Activated naive CD8-positive, alpha-beta T cell (primary cell): Measurements from ENCODE around the gene MFSD12.
"Not testable (repeated sequence)": the region's sequence is repeated elsewhere in the genome, so short reads cannot be mapped to it uniquely, and the experiment has no call there.

Source experiments
- H3K27ac Mint-ChIP-seq: one replicate; pipeline ENCODE4 v1.8.0; 2021; ENCODE audit warnings: mixed read lengths
- H3K27me3 Mint-ChIP-seq: one replicate; pipeline ENCODE4 v1.8.0; 2021; ENCODE audit warnings: mixed read lengths
- H3K36me3 Mint-ChIP-seq: one replicate; pipeline ENCODE4 v1.8.0; 2021; ENCODE audit warnings: mixed read lengths
- H3K4me1 Mint-ChIP-seq: one replicate; pipeline ENCODE4 v1.8.0; 2021; ENCODE audit warnings: low read depth, mixed read lengths
- H3K4me3 Mint-ChIP-seq: one replicate; pipeline ENCODE4 v1.8.0; 2021; ENCODE audit warnings: mild to moderate bottlenecking, mixed read lengths
- H3K9me3 Mint-ChIP-seq: one replicate; pipeline ENCODE4 v1.8.0; 2021; ENCODE audit warnings: low read depth, mixed read lengths

The MFSD12 gene

DNA sequence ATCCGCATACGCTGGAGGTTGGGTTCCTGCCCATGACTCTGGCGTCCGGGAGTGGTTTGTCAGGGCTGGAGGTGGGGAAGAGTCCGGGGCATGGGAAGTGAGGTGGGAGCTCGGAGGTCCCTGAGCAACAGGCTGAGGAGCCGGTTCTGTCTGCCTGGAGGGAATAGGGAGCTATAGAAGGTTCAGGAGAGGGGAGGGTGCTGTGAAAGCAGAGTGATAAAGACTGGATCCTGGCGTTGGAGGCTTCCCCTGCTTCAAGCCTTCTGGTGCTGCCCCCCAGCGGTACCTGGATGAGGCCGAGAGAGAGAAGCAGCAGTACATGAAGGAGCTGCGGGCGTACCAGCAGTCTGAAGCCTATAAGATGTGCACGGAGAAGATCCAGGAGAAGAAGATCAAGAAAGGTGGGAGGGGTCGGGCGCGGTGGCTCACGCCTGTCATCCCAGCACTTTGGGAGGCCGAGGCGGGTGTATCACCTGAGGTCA is 17.9 kb upstream of the MFSD12 start:
- H3K9me3 Mint-ChIP-seq = no peaks in the 10 kb centered on the region
- peaks cover 6% of the 10 kb centered on the region for H3K4me1 Mint-ChIP-seq
- no peak overlapping the region for H3K27ac Mint-ChIP-seq
- H3K4me3 Mint-ChIP-seq = peak overlapping the region; percentile 35
- H3K36me3 Mint-ChIP-seq = peaks cover 3% of the 10 kb centered on the region
- H3K27me3 Mint-ChIP-seq = no peaks in the 10 kb centered on the region

GRCh38 chr19:3573858-3574637 is 16.7 kb upstream of the MFSD12 start:
- Mint-ChIP-seq H3K4me1 (peaks cover 6% of the 10 kb centered on the region), H3K4me3 (peak overlapping the region; percentile 77), H3K27me3 (no peaks in the 10 kb centered on the region), H3K36me3 (peaks cover 3% of the 10 kb centered on the region), H3K27ac (no peak overlapping the region), H3K9me3 (no peaks in the 10 kb centered on the region)

DNA sequence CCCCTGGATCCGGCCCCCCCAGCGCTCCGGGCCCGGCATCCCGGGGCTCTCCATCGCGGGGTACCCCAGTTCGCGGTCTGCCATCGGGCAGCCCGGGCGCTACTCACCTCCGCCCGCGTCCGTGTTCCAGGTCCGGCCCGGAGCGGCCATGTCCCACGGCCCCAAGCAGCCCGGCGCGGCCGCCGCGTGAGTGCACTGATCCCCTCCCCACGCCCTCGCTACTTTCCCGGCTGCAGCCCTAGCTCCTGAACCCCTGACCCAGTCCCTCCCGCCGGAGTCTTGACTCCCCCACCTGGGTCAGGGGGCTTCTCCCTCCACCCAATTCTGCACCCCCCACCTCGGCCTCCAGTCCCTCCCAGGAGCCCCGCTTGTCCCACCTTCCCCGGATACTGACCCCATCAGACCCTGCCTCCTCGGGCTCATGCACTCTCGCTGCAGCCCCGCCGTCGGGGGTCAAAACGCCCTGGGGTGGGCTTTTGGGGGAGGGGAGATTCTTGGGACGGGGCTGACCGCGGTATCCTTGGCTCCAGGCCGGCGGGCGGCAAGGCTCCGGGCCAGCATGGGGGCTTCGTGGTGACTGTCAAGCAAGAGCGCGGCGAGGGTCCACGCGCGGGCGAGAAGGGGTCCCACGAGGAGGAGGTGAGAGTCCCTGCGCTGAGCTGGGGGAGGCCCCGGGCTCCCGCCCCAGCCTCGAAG is 15.9 kb upstream of the MFSD12 start:
- no peak overlapping the region for H3K27ac Mint-ChIP-seq
- H3K36me3 Mint-ChIP-seq = peaks cover 3% of the 10 kb centered on the region
- peak overlapping the region; percentile 77 for H3K4me3 Mint-ChIP-seq
- H3K27me3 Mint-ChIP-seq = no peaks in the 10 kb centered on the region
- H3K4me1 Mint-ChIP-seq = peaks cover 6% of the 10 kb centered on the region
- no peaks in the 10 kb centered on the region for H3K9me3 Mint-ChIP-seq

DNA sequence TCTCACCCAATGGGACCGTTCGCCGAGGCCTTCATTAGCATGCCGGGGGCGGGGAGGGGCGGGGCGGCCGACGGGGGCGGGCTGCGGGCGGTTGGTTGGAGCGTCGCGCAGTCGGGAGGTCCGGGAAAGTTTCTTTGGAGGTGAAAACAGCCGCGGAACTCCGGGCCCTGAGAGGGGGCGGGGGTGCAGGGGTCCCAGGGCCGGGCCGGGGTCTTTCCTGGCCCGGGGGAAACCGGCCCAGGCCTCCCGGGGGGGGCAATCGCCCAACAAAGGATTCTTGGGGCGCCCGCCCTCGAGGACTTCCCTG is 15.4 kb upstream of the MFSD12 start, which contains the start of gene HMG20B:
HMG20B (plus strand) TSS at position 90 of the 307 bp plus-strand sequence. CDS start 366 bp downstream, outside the sequence.
- H3K9me3 Mint-ChIP-seq = no peaks in the 10 kb centered on the region
- peaks cover 3% of the 10 kb centered on the region for H3K36me3 Mint-ChIP-seq
- H3K27ac Mint-ChIP-seq = no peak within 1 kb of the TSS
- H3K4me1 Mint-ChIP-seq = peaks cover 6% of the 10 kb centered on the region
- H3K27me3 Mint-ChIP-seq = no peaks in the 10 kb centered on the region
- H3K4me3 Mint-ChIP-seq = peak within 1 kb of the TSS; percentile 77

GRCh38 chr19:3572132-3572854 is 14.9 kb upstream of the MFSD12 start:
- H3K4me1 Mint-ChIP-seq = peaks cover 6% of the 10 kb centered on the region
- no peak overlapping the region for H3K27ac Mint-ChIP-seq
- H3K4me3 Mint-ChIP-seq = peak overlapping the region; percentile 73
- no peaks in the 10 kb centered on the region for H3K9me3 Mint-ChIP-seq
- H3K36me3 Mint-ChIP-seq = peaks cover 3% of the 10 kb centered on the region
- H3K27me3 Mint-ChIP-seq = no peaks in the 10 kb centered on the region

- Mint-ChIP-seq H3K9me3 (no peaks in the 10 kb centered on the region), H3K4me3 (no peak overlapping the region), H3K36me3 (peaks cover 3% of the 10 kb centered on the region), H3K27ac (no peak overlapping the region), H3K27me3 (no peaks in the 10 kb centered on the region), H3K4me1 (peaks cover 6% of the 10 kb centered on the region)
Measured at GRCh38 chr19:3570606-3571011, 13.2 kb upstream of the MFSD12 start.

DNA sequence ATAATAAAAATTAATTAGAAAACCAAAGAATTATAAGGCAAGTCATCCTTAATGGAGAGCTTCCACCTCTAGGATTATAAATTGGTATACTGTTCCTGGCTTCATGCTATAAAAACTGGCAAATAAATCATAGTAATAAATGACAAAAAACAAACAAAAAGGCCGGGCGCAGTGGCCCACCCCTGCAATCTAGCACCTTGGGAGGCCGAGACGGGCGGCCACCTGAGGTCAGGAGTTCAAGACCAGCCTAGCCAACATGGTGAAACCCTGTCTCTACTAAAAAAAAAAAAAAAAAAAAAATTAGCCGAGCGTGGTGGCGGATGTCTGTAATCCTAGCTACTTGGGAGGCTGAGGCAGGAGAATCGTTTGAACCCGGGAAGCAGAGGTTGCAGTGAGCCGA is 12.7 kb upstream of the MFSD12 start:
- H3K27me3 Mint-ChIP-seq, H3K9me3 Mint-ChIP-seq, H3K4me1 Mint-ChIP-seq, H3K36me3 Mint-ChIP-seq, H3K27ac Mint-ChIP-seq, H3K4me3 Mint-ChIP-seq: not testable (repeated sequence)

DNA sequence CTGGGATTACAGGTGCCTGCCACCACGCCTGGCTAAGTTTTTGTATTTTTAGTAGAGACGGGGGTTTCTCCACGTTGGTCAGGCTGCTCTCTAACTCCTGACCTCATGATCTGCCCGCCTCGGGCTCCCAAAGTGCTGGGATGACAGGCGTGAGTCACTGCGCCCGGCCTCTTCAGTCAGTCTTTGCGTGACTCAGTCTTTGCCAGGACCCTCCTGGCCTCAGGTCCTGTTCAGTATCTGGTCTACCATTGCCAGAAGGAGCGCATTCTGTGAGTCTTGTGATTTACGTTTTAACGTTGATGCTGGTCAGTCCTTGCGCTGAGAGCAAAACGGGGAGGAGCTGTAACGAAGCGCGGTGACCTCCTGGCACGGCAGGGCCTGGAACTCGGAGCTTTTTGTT is 7.8 kb upstream of the MFSD12 start:
- no peaks in the 10 kb centered on the region for H3K9me3 Mint-ChIP-seq
- H3K36me3 Mint-ChIP-seq = no peaks in the 10 kb centered on the region
- H3K4me1 Mint-ChIP-seq = no peaks in the 10 kb centered on the region
- H3K4me3 Mint-ChIP-seq = no peak overlapping the region
- no peak overlapping the region for H3K27ac Mint-ChIP-seq
- H3K27me3 Mint-ChIP-seq = no peaks in the 10 kb centered on the region

GRCh38 chr19:3563709-3564524 is 6.5 kb upstream of the MFSD12 start:
- Mint-ChIP-seq H3K9me3 (no peaks in the 10 kb centered on the region), H3K27me3 (no peaks in the 10 kb centered on the region), H3K27ac (no peak overlapping the region), H3K4me3 (no peak overlapping the region), H3K36me3 (no peaks in the 10 kb centered on the region), H3K4me1 (no peaks in the 10 kb centered on the region)

DNA sequence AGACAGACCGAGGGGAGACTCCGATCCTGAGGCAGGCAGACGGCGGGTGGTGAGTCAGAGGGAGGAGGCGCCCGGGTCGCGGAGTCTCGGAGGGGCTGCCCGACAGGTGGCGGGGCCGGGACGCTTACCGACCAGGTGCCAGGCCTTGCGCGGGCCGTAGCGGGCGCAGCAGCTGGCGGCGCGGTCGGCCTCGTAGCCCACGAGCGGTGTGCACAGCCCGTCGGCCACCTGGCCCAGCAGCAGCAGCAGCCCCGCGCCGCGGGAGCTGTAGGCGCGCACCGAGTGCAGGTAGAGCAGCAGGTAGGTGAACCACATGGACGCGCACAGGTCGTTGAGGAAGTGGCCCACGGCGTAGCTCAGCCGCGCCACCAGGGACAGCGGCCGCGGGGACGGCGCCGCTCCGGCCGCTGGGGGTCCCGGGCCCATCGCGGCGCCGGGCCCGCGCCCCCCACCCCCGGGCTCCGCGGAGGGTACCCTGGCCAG is 367 bp downstream of the MFSD12 start:
- peak overlapping the region; percentile 99 for H3K4me3 Mint-ChIP-seq
- H3K36me3 Mint-ChIP-seq = no peaks in the 10 kb centered on the region
- peaks cover 29% of the 10 kb centered on the region for H3K4me1 Mint-ChIP-seq
- H3K27ac Mint-ChIP-seq = peak overlapping the region; percentile 93
- no peaks in the 10 kb centered on the region for H3K27me3 Mint-ChIP-seq
- no peaks in the 10 kb centered on the region for H3K9me3 Mint-ChIP-seq

- H3K4me1 Mint-ChIP-seq = peaks cover 33% of the 10 kb centered on the region
- no peaks in the 10 kb centered on the region for H3K27me3 Mint-ChIP-seq
- H3K9me3 Mint-ChIP-seq = no peaks in the 10 kb centered on the region
- H3K4me3 Mint-ChIP-seq = peak overlapping the region; percentile 99
- H3K27ac Mint-ChIP-seq = peak overlapping the region; percentile 93
- no peaks in the 10 kb centered on the region for H3K36me3 Mint-ChIP-seq
Measured at GRCh38 chr19:3556423-3556977, 886 bp downstream of the MFSD12 start.

- no peaks in the 10 kb centered on the region for H3K27me3 Mint-ChIP-seq
- H3K4me1 Mint-ChIP-seq = peaks cover 34% of the 10 kb centered on the region
- H3K27ac Mint-ChIP-seq = peak overlapping the region; percentile 93
- no peaks in the 10 kb centered on the region for H3K9me3 Mint-ChIP-seq
- peak overlapping the region; percentile 99 for H3K4me3 Mint-ChIP-seq
- H3K36me3 Mint-ChIP-seq = no peaks in the 10 kb centered on the region
Measured at GRCh38 chr19:3555653-3556422, 1.5 kb downstream of the MFSD12 start.

GRCh38 chr19:3554254-3555083 is 2.9 kb downstream of the MFSD12 start:
- no peaks in the 10 kb centered on the region for H3K9me3 Mint-ChIP-seq
- H3K27me3 Mint-ChIP-seq = no peaks in the 10 kb centered on the region
- H3K27ac Mint-ChIP-seq = peak overlapping the region; percentile 85
- H3K4me1 Mint-ChIP-seq = peaks cover 34% of the 10 kb centered on the region
- peak overlapping the region; percentile 99 for H3K4me3 Mint-ChIP-seq
- no peaks in the 10 kb centered on the region for H3K36me3 Mint-ChIP-seq
